ENCODE data around the gene PDE10A.

DNA sequence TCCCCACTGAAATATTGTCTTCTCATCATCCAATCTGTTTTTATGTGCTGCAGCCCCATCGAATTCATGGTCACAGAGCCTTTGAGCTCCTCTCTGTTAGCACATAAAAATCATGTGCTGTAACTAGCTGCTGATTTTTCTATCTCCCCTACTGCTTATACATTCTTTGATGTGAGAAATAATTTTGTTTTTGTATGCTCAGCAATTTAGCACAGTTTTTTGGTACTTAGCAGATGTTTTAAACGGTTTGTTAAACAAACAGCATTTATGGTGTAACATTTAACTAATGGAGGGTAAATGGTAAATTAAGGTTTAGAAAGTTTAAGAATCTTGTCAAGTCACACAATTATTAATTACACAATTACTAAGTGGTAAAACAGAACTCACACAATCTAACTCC is 221.9 kb downstream of the PDE10A start:
- TF ChIP-seq CTCF (IDR thresholded peaks at IDR 0.05) (no peak), POLR2A (IDR thresholded peaks at IDR 0.05) (no peak), EP300 (IDR thresholded peaks at IDR 0.05) (no peak), POLR2AphosphoS5 (IDR thresholded peaks at IDR 0.05) (no peak)
